Smooth muscle cell (in vitro differentiated cells): ENCODE measurements around the gene SETD4. TPM values are rescaled to one million over a fixed set of nuclear protein-coding genes. Genes with fewer than 3 reads are reported as not detected.

Experiments
- DNase-seq: peaks from one replicate; lab custom pipeline; 2025; ENCODE audit not compliant: unreplicated experiment; lab: John Stamatoyannopoulos, UW
- H2AFZ ChIP-seq: fragments of 200-600 bp; sonication (generic); 2 replicates; pipeline ENCODE4 v1.6.0; 2016; ENCODE audit warnings: antibody characterized with exemption, low read depth, mild to moderate bottlenecking
- H3F3A ChIP-seq: fragments of 200-600 bp; sonication (generic); 2 replicates; pipeline ENCODE4 v1.6.0; 2017; ENCODE audit warnings: antibody characterized with exemption, low read depth
- H3K27ac ChIP-seq: fragments of 200-600 bp; sonication (generic); 2 replicates; pipeline ENCODE4 v1.5.1; 2016; ENCODE audit warnings: low read depth, mild to moderate bottlenecking
- H3K27me3 ChIP-seq: fragments of 200-600 bp; sonication (generic); 2 replicates; pipeline ENCODE4 v1.6.1; 2016; ENCODE audit warnings: low read depth, mild to moderate bottlenecking
- H3K36me3 ChIP-seq: fragments of 200-600 bp; sonication (generic); 2 replicates; pipeline ENCODE4 v1.5.1; 2016; ENCODE audit warnings: low read depth
- H3K4me1 ChIP-seq: fragments of 200-600 bp; sonication (generic); 2 replicates; pipeline ENCODE4 v1.5.1; 2016; ENCODE audit warnings: low read depth
- H3K4me2 ChIP-seq: fragments of 200-600 bp; sonication (generic); 2 replicates; pipeline ENCODE4 v1.6.0; 2016; ENCODE audit warnings: mild to moderate bottlenecking
- H3K4me3 ChIP-seq: fragments of 200-600 bp; sonication (generic); 2 replicates; pipeline ENCODE4 v1.5.1; 2016; ENCODE audit warnings: mild to moderate bottlenecking
- H3K79me2 ChIP-seq: fragments of 200-600 bp; sonication (generic); 2 replicates; pipeline ENCODE4 v1.6.0; 2016; ENCODE audit warnings: low read depth, mild to moderate bottlenecking
- H3K9ac ChIP-seq: fragments of 200-600 bp; sonication (generic); 2 replicates; pipeline ENCODE4 v1.6.0; 2016; ENCODE audit warnings: low read depth
- H3K9me3 ChIP-seq: fragments of 200-600 bp; sonication (generic); replicated peaks from 2 replicates; pipeline ENCODE4 v1.5.1; 2016; ENCODE audit warnings: low read depth
- H4K20me1 ChIP-seq: fragments of 200-600 bp; sonication (generic); 2 replicates; pipeline ENCODE4 v1.6.0; 2016; ENCODE audit warnings: low read depth
- CTCF ChIP-seq: fragments of 200-600 bp; sonication (generic); IDR thresholded peaks from 2 replicates; pipeline ENCODE4 v1.5.1; 2017; ENCODE audit warnings: borderline replicate concordance, mild to moderate bottlenecking, antibody characterized with exemption; ENCODE audit not compliant: insufficient read depth, poor library complexity, severe bottlenecking
- WGBS: methylation state at CpG from one replicate; pipeline ENCODE4 v1.1.7; 2016; ENCODE audit warnings: low lambda C conversion rate; 5-methylcytosine and 5-hydroxymethylcytosine counted together
- polyA plus RNA-seq: library from polyadenylated mRNA; unstranded; fragments of >200 nt; fragmentation: Nextera tagmentation; extraction: Ambion mirVana; gene quantifications from 2 replicates; pipeline ENCODE4 v1.2.1, GENCODE V29; 2016
- total RNA-seq: library from RNA; depleted of rRNA; stranded (reverse); fragments of >200 nt; gene quantifications from 2 replicates; pipeline ENCODE4 v1.2.3, GENCODE V29; 2014

The SETD4 gene
- total and polyA plus RNA-seq, 2 experiments from 2014 or later = 10.0 to 18.7 TPM

GRCh38 chr21:36068748-36069398 lies 8.5 kb upstream of the SETD4 start:
- H3K36me3 ChIP-seq = no peaks in the 10 kb centered on the region
- H3K4me1 ChIP-seq = no peaks in the 10 kb centered on the region
- no peaks in the 10 kb centered on the region for H4K20me1 ChIP-seq
- H2AFZ ChIP-seq = peak overlapping the region; percentile 86
- no peak for DNase-seq
- no peak overlapping the region for H3K4me2 ChIP-seq
- H3K4me3 ChIP-seq = no peak overlapping the region
- H3K79me2 ChIP-seq = no peaks in the 10 kb centered on the region
- H3K27ac ChIP-seq = no peak overlapping the region
- 95% methylated on average over 5 of the region's 5 CpGs for WGBS
- no peak overlapping the region for H3K9ac ChIP-seq
- no peaks in the 10 kb centered on the region for H3K27me3 ChIP-seq
- H3K9me3 ChIP-seq = no peaks in the 10 kb centered on the region
- no peaks in the 10 kb centered on the region for H3F3A ChIP-seq
- TF ChIP-seq CTCF = no peak

- no peak for TF ChIP-seq CTCF
- Histone ChIP-seq H4K20me1 (no peaks in the 10 kb centered on the region), H3K4me2 (no peak overlapping the region), H3K4me1 (peaks cover 6% of the 10 kb centered on the region), H3K9ac (no peak overlapping the region), H3K36me3 (no peaks in the 10 kb centered on the region), H3K4me3 (no peak overlapping the region), H2AFZ (no peak overlapping the region), H3K27me3 (no peaks in the 10 kb centered on the region), H3F3A (no peaks in the 10 kb centered on the region), H3K79me2 (no peaks in the 10 kb centered on the region), H3K9me3 (no peaks in the 10 kb centered on the region), H3K27ac (no peak overlapping the region)
- no peak for DNase-seq
- WGBS = 55% methylated on average over 3 of the region's 3 CpGs
Measured at GRCh38 chr21:36065497-36066036, 5.2 kb upstream of the SETD4 start.

- H3F3A ChIP-seq = no peaks in the 10 kb centered on the region
- no peak overlapping the region for H3K9ac ChIP-seq
- no peaks in the 10 kb centered on the region for H3K27me3 ChIP-seq
- H3K79me2 ChIP-seq = peaks cover 4% of the 10 kb centered on the region
- WGBS = 87% methylated on average over 4 of the region's 4 CpGs
- H3K36me3 ChIP-seq = no peaks in the 10 kb centered on the region
- no peak overlapping the region for H3K27ac ChIP-seq
- H3K4me3 ChIP-seq = no peak overlapping the region
- no peak for TF ChIP-seq CTCF
- no peak overlapping the region for H3K4me2 ChIP-seq
- no peaks in the 10 kb centered on the region for H4K20me1 ChIP-seq
- no peak for DNase-seq
- no peaks in the 10 kb centered on the region for H3K9me3 ChIP-seq
- peaks cover 12% of the 10 kb centered on the region for H3K4me1 ChIP-seq
- no peak overlapping the region for H2AFZ ChIP-seq
Measured at GRCh38 chr21:36064085-36064460, 3.7 kb upstream of the SETD4 start.
